ENCODE measurements around the gene TRMT112. TPM values are rescaled to one million over a fixed set of nuclear protein-coding genes. Genes with fewer than 3 reads are reported as not detected.

The TRMT112 gene
- polyA plus RNA-seq, 1 experiment, result 154 TPM

DNA sequence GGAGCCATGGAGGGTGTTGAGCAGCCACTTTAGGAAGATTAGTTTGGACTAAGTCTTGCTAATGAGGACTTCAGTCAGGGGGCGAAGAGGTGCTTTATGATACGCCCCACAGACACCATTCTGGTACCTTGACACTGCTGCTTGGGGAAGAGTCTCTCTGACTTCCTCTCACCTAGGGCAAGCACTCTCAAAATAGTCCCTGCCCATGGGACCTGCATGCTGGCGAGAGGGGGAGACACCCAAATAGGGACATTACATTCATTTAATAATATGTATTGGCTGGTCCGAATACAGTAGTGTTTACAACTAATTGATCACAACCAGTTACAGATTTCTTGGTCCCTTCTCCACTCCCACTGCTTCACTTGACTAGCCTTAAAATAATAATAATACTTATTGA, 21.6 kb downstream of the TRMT112 start:
- no peak for DNase-seq (ENCODE audit: low read depth)
- ChIA-PET POLR2A (no interaction called here), CTCF (interaction anchor here (0.7 to 1.8 kb wide), 2 partner anchors 9 to 92 kb away, joined by 4 to 8 read pairs; no protein-coding TSS in a partner anchor)
- no peaks in the 10 kb centered on the region for H3K36me3 ChIP-seq (ENCODE audit: control insufficient read depth, insufficient read depth, low read length)
- H3K4me3 ChIP-seq (ENCODE audit: low read depth, low read length), result no peak overlapping the region
- TF ChIP-seq, protein P1, sequence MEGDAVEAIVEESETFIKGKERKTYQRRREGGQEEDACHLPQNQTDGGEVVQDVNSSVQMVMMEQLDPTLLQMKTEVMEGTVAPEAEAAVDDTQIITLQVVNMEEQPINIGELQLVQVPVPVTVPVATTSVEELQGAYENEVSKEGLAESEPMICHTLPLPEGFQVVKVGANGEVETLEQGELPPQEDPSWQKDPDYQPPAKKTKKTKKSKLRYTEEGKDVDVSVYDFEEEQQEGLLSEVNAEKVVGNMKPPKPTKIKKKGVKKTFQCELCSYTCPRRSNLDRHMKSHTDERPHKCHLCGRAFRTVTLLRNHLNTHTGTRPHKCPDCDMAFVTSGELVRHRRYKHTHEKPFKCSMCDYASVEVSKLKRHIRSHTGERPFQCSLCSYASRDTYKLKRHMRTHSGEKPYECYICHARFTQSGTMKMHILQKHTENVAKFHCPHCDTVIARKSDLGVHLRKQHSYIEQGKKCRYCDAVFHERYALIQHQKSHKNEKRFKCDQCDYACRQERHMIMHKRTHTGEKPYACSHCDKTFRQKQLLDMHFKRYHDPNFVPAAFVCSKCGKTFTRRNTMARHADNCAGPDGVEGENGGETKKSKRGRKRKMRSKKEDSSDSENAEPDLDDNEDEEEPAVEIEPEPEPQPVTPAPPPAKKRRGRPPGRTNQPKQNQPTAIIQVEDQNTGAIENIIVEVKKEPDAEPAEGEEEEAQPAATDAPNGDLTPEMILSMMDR (IDR thresholded peaks at IDR 0.05; ENCODE audit: insufficient read depth, low read depth, low read length), result no peak
- H3K27me3 ChIP-seq (ENCODE audit: control insufficient read depth, insufficient read depth, low read length), result peaks cover 52% of the 10 kb centered on the region

DNA sequence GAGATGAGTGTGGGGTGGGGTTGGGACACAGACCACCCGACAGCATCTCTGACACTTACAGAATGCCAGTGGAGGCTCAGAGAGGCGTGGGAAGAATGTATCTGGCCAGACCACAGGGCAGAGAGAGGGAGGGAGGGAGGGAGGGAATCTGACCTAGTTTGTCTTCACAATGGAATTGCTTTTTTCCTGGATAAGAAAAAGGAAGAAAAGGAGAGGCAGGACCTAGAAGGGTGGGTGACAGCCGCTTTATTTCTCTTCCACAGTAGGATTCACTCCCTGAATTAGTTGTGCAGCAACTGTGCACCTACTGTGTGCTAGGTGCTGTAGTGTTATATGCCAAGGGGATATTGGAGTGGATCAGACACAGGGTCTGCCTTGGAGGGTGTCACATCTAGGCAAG, 22.6 kb downstream of the TRMT112 start:
- POLR2A ChIA-PET, result no interaction called here
- CTCF ChIA-PET, result interaction anchor here (0.7 kb wide), 2 partner anchors 91 to 425 kb away, joined by 4 read pairs; no protein-coding TSS in a partner anchor
- H3K27me3 ChIP-seq (ENCODE audit: control insufficient read depth, insufficient read depth, low read length), result peaks cover 51% of the 10 kb centered on the region

DNA sequence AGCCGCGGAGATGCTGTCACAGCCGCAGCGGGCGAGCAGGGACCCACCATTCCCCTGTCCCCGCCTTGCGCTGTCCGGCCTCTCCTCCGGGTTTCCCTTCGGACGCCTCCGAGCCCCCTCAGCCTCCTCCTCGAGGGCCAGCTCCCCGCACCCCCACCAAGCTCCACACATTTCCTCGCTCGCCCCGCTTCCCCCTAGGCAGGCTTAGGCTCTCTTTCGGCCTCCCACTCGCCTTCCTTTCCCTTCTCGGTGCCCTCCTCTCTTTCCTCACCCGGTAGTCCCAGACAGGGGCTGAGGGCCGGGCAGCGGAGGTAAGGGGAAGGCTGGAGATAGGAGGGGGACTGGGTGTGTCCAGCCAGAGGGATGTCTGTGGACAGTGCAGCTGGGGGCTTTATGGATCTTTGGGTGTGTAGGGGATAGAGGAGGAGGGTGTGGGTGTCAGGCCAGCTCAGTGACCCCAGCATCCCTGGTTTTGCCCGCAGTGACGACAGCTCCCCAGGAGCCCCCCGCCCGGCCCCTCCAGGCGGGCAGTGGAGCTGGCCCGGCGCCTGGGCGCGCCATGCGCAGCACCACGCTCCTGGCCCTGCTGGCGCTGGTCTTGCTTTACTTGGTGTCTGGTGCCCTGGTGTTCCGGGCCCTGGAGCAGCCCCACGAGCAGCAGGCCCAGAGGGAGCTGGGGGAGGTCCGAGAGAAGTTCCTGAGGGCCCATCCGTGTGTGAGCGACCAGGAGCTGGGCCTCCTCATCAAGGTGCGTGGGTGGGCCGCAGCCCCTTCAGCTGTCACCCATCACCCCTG, 24.7 kb downstream of the TRMT112 start:
- H3K27me3 ChIP-seq (ENCODE audit: control insufficient read depth, insufficient read depth, low read length), result peaks cover 42% of the 10 kb centered on the region
- ChIA-PET POLR2A (no interaction called here), CTCF (interaction anchor here (1.1 to 1.5 kb wide), 2 partner anchors 8 to 12 kb away, joined by 5 to 11 read pairs; no protein-coding TSS in a partner anchor)
- TF ChIP-seq, protein P1 (IDR thresholded peaks at IDR 0.05; ENCODE audit: insufficient read depth, low read depth, low read length), result no peak
- H3K36me3 ChIP-seq (ENCODE audit: control insufficient read depth, insufficient read depth, low read length), result no peaks in the 10 kb centered on the region
- no peak for DNase-seq (ENCODE audit: low read depth)
- peak overlapping the region; percentile 20; the same call in 1 of the 2 replicates for H3K4me3 ChIP-seq (ENCODE audit: low read depth, low read length)

More for the DNA sequence above, 22.6 kb downstream of the TRMT112 start:
- no peaks in the 10 kb centered on the region for H3K36me3 ChIP-seq (ENCODE audit: control insufficient read depth, insufficient read depth, low read length)
- TF ChIP-seq, protein P1 (IDR thresholded peaks at IDR 0.05; ENCODE audit: insufficient read depth, low read depth, low read length), result no peak
- no peak overlapping the region for H3K4me3 ChIP-seq (ENCODE audit: low read depth, low read length)
- no peak for DNase-seq (ENCODE audit: low read depth)

DNA sequence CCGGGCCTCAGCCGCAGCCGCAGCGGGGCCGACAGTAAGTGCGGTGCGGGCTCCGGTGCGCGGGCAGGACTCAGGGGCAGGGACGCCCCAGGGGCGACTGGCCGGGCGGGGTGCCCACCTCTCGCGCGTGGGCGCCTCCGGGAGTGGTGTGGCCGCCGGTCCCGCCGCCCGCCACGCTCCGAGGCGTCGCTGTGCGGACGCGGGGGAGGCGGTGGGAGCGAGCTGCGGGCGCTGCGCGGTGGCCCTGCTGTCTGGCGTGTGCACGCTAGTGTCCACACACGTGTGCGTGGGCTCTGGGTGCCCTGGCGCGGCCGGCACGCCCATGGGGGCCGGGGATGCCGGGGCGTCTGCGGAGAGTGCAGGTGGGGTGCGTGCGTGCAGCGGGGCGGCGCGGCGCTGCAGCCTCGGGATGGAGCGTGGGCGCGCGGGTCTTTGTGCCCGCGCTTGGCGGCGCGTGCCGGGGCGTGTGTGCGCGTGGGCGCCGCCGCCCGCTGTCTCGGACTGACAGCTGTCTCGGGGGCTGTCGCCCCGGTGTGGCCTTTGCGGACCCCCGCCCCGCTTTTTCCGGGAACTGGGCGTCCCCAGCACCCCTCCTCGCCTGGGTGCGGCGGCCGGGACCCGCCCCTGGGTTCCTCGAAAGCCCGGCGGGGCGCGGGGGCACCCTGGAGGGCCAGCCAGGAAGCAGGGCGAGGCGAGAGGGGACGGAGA, 25.5 kb downstream of the TRMT112 start:
- Histone ChIP-seq H3K4me3 (ENCODE audit: low read depth, low read length) (peak overlapping the region; percentile 20), H3K27me3 (ENCODE audit: control insufficient read depth, insufficient read depth, low read length) (peaks cover 36% of the 10 kb centered on the region), H3K36me3 (ENCODE audit: control insufficient read depth, insufficient read depth, low read length) (no peaks in the 10 kb centered on the region)
- ChIA-PET POLR2A (no interaction called here), CTCF (interaction anchor here (1.1 to 9.2 kb wide), 3 partner anchors 9 to 13 kb away, joined by 5 to 88 read pairs (median 11); partner anchors contain the start of gene CATSPERZ)
- no peak for DNase-seq (ENCODE audit: low read depth)
- TF ChIP-seq, protein P1 (IDR thresholded peaks at IDR 0.05; ENCODE audit: insufficient read depth, low read depth, low read length), result no peak

- TF ChIP-seq, protein P1 (IDR thresholded peaks at IDR 0.05; ENCODE audit: insufficient read depth, low read depth, low read length), result no peak
- Histone ChIP-seq H3K27me3 (ENCODE audit: control insufficient read depth, insufficient read depth, low read length) (peaks cover 30% of the 10 kb centered on the region), H3K36me3 (ENCODE audit: control insufficient read depth, insufficient read depth, low read length) (no peaks in the 10 kb centered on the region), H3K4me3 (ENCODE audit: low read depth, low read length) (peak within 1 kb of the TSS; percentile 20)
- CTCF ChIA-PET, result interaction anchor here (9.2 kb wide), 1 partner anchor 11 kb away, joined by 88 read pairs; the partner anchor contains the start of gene CATSPERZ
- POLR2A ChIA-PET, result no interaction called here
- DNase-seq (ENCODE audit: low read depth), result no peak
Observed at GRCh38 chr11:64291262-64291751, 26.1 kb downstream of the TRMT112 start, which contains the start of gene KCNK4. Gene KCNK4 (plus strand): TSS chr11:64291302. CDS start chr11:64293019, 1,717 bp downstream.
